SK-N-SH (cell line): ENCODE data around the gene RAPH1. TPM values are rescaled to one million over a fixed set of nuclear protein-coding genes. Genes with fewer than 3 reads are reported as not detected.

Experiments
- CTCF ChIA-PET: fragments of 300-600, 350-600 bp; formaldehyde crosslinking; extraction: SDS; loops from one replicate; lab custom pipeline; 2021; lab: Yijun Ruan, JAX
- POLR2A ChIA-PET: fragments of 350-600 bp; sonication (Branson Sonifier 250); formaldehyde crosslinking; extraction: SDS; loops from one replicate; lab custom pipeline; 2020; ENCODE audit warnings: antibody characterized with exemption, inconsistent platforms; lab: Yijun Ruan, JAX
- DNase-seq: peaks from one replicate; pipeline ENCODE4 v3.0.0; 2012
- H2AFZ ChIP-seq: fragments of 200-600 bp; sonication (generic); 2 replicates; pipeline ENCODE4 v1.8.1; 2016; ENCODE audit warnings: antibody characterized with exemption, mild to moderate bottlenecking, low read depth
- H3F3A ChIP-seq: fragments of 200-600 bp; sonication (generic); replicated peaks from 2 replicates; pipeline ENCODE3; 2016; ENCODE audit warnings: antibody characterized with exemption, mild to moderate bottlenecking; ENCODE audit not compliant: insufficient read depth
- H3K27ac ChIP-seq, 2 experiments: fragments of 200-500 bp in 1 of 2; fragments of 200-600 bp in 1 of 2; sonication (Bioruptor generic) in 1 of 2; sonication (generic), shearing (Covaris generic) in 1 of 2; 2 replicates each; pipeline versions ENCODE4 v1.5.1 to v1.6.1; 2014 to 2016; ENCODE audit warnings: low read depth in 2 of 2, inconsistent platforms in 1 of 2, low read length in 1 of 2, mild to moderate bottlenecking in 1 of 2, mixed read lengths in 1 of 2
- H3K27me3 ChIP-seq: fragments of 200-600 bp; sonication (generic), shearing (Covaris generic); 2 replicates; pipeline ENCODE4 v1.6.1; 2016; ENCODE audit warnings: mixed run types; ENCODE audit not compliant: insufficient read depth
- H3K36me3 ChIP-seq, 2 experiments: fragments of 200-500 bp in 1 of 2; fragments of 200-600 bp in 1 of 2; sonication (Bioruptor generic) in 1 of 2; sonication (generic) in 1 of 2; replicated peaks in 1 of 2; 2 replicates each; pipeline versions ENCODE3 to v1.5.1; 2014 to 2016; ENCODE audit warnings: low read length in 1 of 2, mild to moderate bottlenecking in 1 of 2; ENCODE audit not compliant: insufficient read depth in 2 of 2, control insufficient read depth in 1 of 2
- H3K4me1 ChIP-seq, 2 experiments: fragments of 200-500 bp in 1 of 2; fragments of 200-600 bp in 1 of 2; sonication (Bioruptor generic) in 1 of 2; sonication (generic), shearing (Covaris generic) in 1 of 2; 2 replicates each; pipeline versions ENCODE4 v1.5.1 to v1.6.1; 2014 to 2016; ENCODE audit warnings: low read depth in 1 of 2, low read length in 1 of 2, mixed run types in 1 of 2; ENCODE audit not compliant: insufficient read depth in 2 of 2, control insufficient read depth in 1 of 2
- H3K4me2 ChIP-seq: fragments of 200-600 bp; sonication (generic), shearing (Covaris generic); 2 replicates; pipeline ENCODE4 v1.6.1; 2017; ENCODE audit warnings: mixed run types
- H3K4me3 ChIP-seq, 2 experiments: fragments of 200-500 bp in 1 of 2; fragments of 200-600 bp in 1 of 2; sonication (Bioruptor generic) in 1 of 2; sonication (generic), shearing (Covaris generic) in 1 of 2; 2 replicates each; pipeline versions ENCODE4 v1.5.1 to v1.8.1; 2014 to 2016; ENCODE audit warnings: low read depth in 2 of 2, inconsistent platforms in 1 of 2, low read length in 1 of 2, mild to moderate bottlenecking in 1 of 2, mixed read lengths in 1 of 2, moderate library complexity in 1 of 2
- H3K79me2 ChIP-seq: fragments of 200-600 bp; sonication (generic); 2 replicates; pipeline ENCODE4 v1.8.1; 2017; ENCODE audit warnings: mild to moderate bottlenecking; ENCODE audit not compliant: insufficient read depth
- H3K9ac ChIP-seq: fragments of 200-600 bp; sonication (generic); 2 replicates; pipeline ENCODE4 v1.6.1; 2017; ENCODE audit warnings: mixed run types
- H3K9me2 ChIP-seq: fragments of 200-600 bp; sonication (generic); 2 replicates; pipeline ENCODE4 v1.6.1; 2017; ENCODE audit warnings: mixed run types
- H3K9me3 ChIP-seq: fragments of 200-600 bp; sonication (generic); 2 replicates; pipeline ENCODE4 v1.6.1; 2017; ENCODE audit warnings: mixed run types, mild to moderate bottlenecking, moderate library complexity
- H4K20me1 ChIP-seq: fragments of 200-600 bp; sonication (generic); 2 replicates; pipeline ENCODE4 v1.6.1; 2017; ENCODE audit warnings: mild to moderate bottlenecking, mixed run types; ENCODE audit not compliant: insufficient read depth
- CTCF ChIP-seq: fragments of 200-600 bp; sonication (generic); IDR thresholded peaks from 2 replicates; pipeline ENCODE4 v1.6.1; 2017; ENCODE audit warnings: antibody characterized with exemption, mild to moderate bottlenecking, moderate library complexity
- ELF1 ChIP-seq: IDR thresholded peaks from 2 replicates; pipeline ENCODE4 v1.4.0; 2012
- EZH2phosphoT487 ChIP-seq: fragments of 200-600 bp; sonication (generic); IDR thresholded peaks from 2 replicates; pipeline ENCODE4 v1.6.1; 2017; ENCODE audit warnings: low read depth, mixed run types, mild to moderate bottlenecking, antibody characterized with exemption, moderate library complexity, borderline replicate concordance
- GATA2 ChIP-seq: sonication (generic); formaldehyde crosslinking; IDR thresholded peaks from 2 replicates; pipeline ENCODE4 v1.5.0; 2020; ENCODE audit warnings: mild to moderate bottlenecking, missing genetic modification reagents
- IRF3 ChIP-seq: fragments of 150-350 bp; IDR thresholded peaks from 2 replicates; pipeline ENCODE4 v1.6.1; 2016; ENCODE audit warnings: mild to moderate bottlenecking, low read depth, low read length
- MXI1 ChIP-seq: IDR thresholded peaks from 2 replicates; pipeline ENCODE4 v1.6.1; 2012; ENCODE audit warnings: mild to moderate bottlenecking, low read depth, low read length, improper control_type of control experiment
- POLR2AphosphoS5 ChIP-seq: IDR thresholded peaks from 2 replicates; pipeline ENCODE4 v1.6.1; 2012; ENCODE audit warnings: low read depth, low read length
- RAD21 ChIP-seq: IDR thresholded peaks from 2 replicates; pipeline ENCODE4 v1.6.1; 2012; ENCODE audit warnings: mild to moderate bottlenecking, low read length
- RFX5 ChIP-seq: IDR thresholded peaks from 2 replicates; pipeline ENCODE4 v1.6.1; 2012; ENCODE audit warnings: mild to moderate bottlenecking, improper control_type of control experiment, low read length
- RXRA ChIP-seq: IDR thresholded peaks from 2 replicates; pipeline ENCODE4 v1.4.0; 2012; ENCODE audit warnings: low read depth, mild to moderate bottlenecking, borderline replicate concordance
- SIN3A ChIP-seq: IDR thresholded peaks from 2 replicates; pipeline ENCODE4 v1.6.1; 2012; ENCODE audit warnings: low read depth, mild to moderate bottlenecking, low read length, moderate library complexity, borderline replicate concordance
- TAF1 ChIP-seq: IDR thresholded peaks from 2 replicates; pipeline ENCODE4 v1.6.1; 2012; ENCODE audit warnings: low read depth, mild to moderate bottlenecking, low read length, moderate library complexity, borderline replicate concordance
- TEAD4 ChIP-seq: IDR thresholded peaks from 2 replicates; pipeline ENCODE4 v1.4.0; 2012; ENCODE audit warnings: mild to moderate bottlenecking, borderline replicate concordance; ENCODE audit not compliant: insufficient read depth
- YY1 ChIP-seq: IDR thresholded peaks from 2 replicates; pipeline ENCODE4 v1.4.0; 2012; ENCODE audit warnings: low read depth, mild to moderate bottlenecking
- ZBTB33 ChIP-seq: IDR thresholded peaks from 2 replicates; pipeline ENCODE4 v1.4.0; 2012; ENCODE audit warnings: low read depth, borderline replicate concordance
- WGBS: methylation state at CpG from one replicate; pipeline ENCODE4 v1.1.6; 2017; ENCODE audit warnings: low lambda C conversion rate; 5-methylcytosine and 5-hydroxymethylcytosine counted together
- polyA plus RNA-seq, 3 experiments: library from polyadenylated mRNA; depleted of rRNA; stranded (reverse); fragments of >200 nt; gene quantifications; 2 replicates each; pipeline ENCODE4 v1.2.3, GENCODE V29; 2012

The RAPH1 gene
- polyA plus RNA-seq, 1 of the 3 experiments (the other 2 are of a cell fraction) = 6.7 TPM

- Histone ChIP-seq H3F3A (peaks cover 13% of the 10 kb centered on the region), H3K36me3 (peaks cover 0 to 15% of the 10 kb centered on the region in 2 experiments), H3K9ac (no peak overlapping the region), H3K4me2 (no peak overlapping the region), H3K9me3 (no peaks in the 10 kb centered on the region), H3K9me2 (no peaks in the 10 kb centered on the region), H3K4me1 (no peaks in the 10 kb centered on the region), H3K4me3 (no peak overlapping the region), H2AFZ (no peak overlapping the region), H3K79me2 (peaks cover 94% of the 10 kb centered on the region), H3K27ac (no peak overlapping the region), H3K27me3 (no peaks in the 10 kb centered on the region), H4K20me1 (peaks cover 37% of the 10 kb centered on the region)
- TF ChIP-seq EZH2phosphoT487 (no peak), SIN3A (no peak), POLR2AphosphoS5 (no peak), ELF1 (no peak), RFX5 (no peak), IRF3 (no peak), TEAD4 (no peak)
- POLR2A ChIA-PET = no interaction called here
- CTCF ChIA-PET = no interaction called here
- no peak for DNase-seq
- WGBS = 95% methylated on average over 3 of the region's 3 CpGs
Measured at GRCh38 chr2:203360833-203361430, 174.2 kb downstream of the RAPH1 start.

- Histone ChIP-seq H3K9me3 (no peaks in the 10 kb centered on the region), H4K20me1 (peaks cover 38% of the 10 kb centered on the region), H3K9me2 (no peaks in the 10 kb centered on the region), H3K27ac (no peak overlapping the region), H3K36me3 (peaks cover 0 to 23% of the 10 kb centered on the region in 2 experiments), H3K4me3 (no peak overlapping the region), H3F3A (peaks cover 13% of the 10 kb centered on the region), H3K79me2 (peaks cover 96% of the 10 kb centered on the region), H3K4me2 (no peak overlapping the region), H2AFZ (no peak overlapping the region), H3K9ac (no peak overlapping the region), H3K27me3 (no peaks in the 10 kb centered on the region), H3K4me1 (no peaks in the 10 kb centered on the region)
- TF ChIP-seq CTCF = no peak
- no peak for TF ChIP-seq YY1
- TF ChIP-seq POLR2AphosphoS5 = no peak
- no peak for TF ChIP-seq RXRA
- no peak for TF ChIP-seq MXI1
- TF ChIP-seq ELF1 = no peak
- TF ChIP-seq GATA2 (CRISPR knock-in tag) = no peak
- no peak for TF ChIP-seq TAF1
- TF ChIP-seq ZBTB33 = no peak
- no peak for TF ChIP-seq RFX5
- no peak for TF ChIP-seq RAD21
- DNase-seq = no peak
- ChIA-PET POLR2A (no interaction called here), CTCF (no interaction called here)
- 100% methylated on average over 1 of the region's 1 CpG for WGBS
Measured at GRCh38 chr2:203359450-203359849, 175.7 kb downstream of the RAPH1 start.
